ENCODE results near the gene SLC41A3.
"Not testable (repeated sequence)": the region's sequence is repeated elsewhere in the genome, so short reads cannot be mapped to it uniquely, and the experiment has no call there.

DNA sequence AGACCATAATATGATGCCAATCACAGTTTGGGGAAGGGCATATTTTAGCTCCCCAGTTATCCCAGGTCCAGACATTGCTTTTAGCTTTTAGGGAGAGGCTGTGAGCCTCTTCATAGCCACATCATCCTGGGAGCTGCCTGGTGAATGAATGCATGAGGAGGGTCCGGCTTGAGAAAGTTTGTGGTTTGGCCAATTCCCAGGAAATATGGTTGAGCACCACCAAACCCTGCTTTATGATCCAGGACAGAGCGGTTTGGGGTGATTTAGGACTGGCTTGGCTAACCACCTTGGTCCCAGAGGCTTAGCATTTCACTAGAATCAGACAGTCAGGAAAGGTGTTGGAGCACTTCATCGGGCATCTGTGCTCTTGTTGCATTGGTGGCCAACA, 107.9 kb downstream of the SLC41A3 start:
- TF ChIP-seq, protein P1, sequence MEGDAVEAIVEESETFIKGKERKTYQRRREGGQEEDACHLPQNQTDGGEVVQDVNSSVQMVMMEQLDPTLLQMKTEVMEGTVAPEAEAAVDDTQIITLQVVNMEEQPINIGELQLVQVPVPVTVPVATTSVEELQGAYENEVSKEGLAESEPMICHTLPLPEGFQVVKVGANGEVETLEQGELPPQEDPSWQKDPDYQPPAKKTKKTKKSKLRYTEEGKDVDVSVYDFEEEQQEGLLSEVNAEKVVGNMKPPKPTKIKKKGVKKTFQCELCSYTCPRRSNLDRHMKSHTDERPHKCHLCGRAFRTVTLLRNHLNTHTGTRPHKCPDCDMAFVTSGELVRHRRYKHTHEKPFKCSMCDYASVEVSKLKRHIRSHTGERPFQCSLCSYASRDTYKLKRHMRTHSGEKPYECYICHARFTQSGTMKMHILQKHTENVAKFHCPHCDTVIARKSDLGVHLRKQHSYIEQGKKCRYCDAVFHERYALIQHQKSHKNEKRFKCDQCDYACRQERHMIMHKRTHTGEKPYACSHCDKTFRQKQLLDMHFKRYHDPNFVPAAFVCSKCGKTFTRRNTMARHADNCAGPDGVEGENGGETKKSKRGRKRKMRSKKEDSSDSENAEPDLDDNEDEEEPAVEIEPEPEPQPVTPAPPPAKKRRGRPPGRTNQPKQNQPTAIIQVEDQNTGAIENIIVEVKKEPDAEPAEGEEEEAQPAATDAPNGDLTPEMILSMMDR (IDR thresholded peaks at IDR 0.05; ENCODE audit: low read depth, low read length, poor library complexity, severe bottlenecking): not testable (repeated sequence)
- TF ChIP-seq EZH2phosphoT487 (IDR thresholded peaks at IDR 0.05; ENCODE audit: borderline replicate concordance, low read length): not testable (repeated sequence)

Measured in DOHH2 (cell line).